HFF-Myc (cell line): ENCODE measurements around the gene MCF2L2.

Experiments used
- DNase-seq: peaks from one replicate; pipeline ENCODE4 v3.0.0-alpha.2; 2011; ENCODE audit warnings: low read depth; ENCODE audit errors: extremely low read depth
- H3K4me3 ChIP-seq: replicated peaks from 2 replicates; pipeline ENCODE4 v1.5.1; 2011; ENCODE audit warnings: low read depth, mild to moderate bottlenecking, control low read depth, low read length
- TF ChIP-seq, protein P1 (sequence below): IDR thresholded peaks from 2 replicates; pipeline ENCODE4 v1.5.1; 2012; ENCODE audit warnings: mild to moderate bottlenecking, low read depth, low read length, control low read depth; ENCODE audit errors: missing control alignments

MCF2L2 gene

DNA sequence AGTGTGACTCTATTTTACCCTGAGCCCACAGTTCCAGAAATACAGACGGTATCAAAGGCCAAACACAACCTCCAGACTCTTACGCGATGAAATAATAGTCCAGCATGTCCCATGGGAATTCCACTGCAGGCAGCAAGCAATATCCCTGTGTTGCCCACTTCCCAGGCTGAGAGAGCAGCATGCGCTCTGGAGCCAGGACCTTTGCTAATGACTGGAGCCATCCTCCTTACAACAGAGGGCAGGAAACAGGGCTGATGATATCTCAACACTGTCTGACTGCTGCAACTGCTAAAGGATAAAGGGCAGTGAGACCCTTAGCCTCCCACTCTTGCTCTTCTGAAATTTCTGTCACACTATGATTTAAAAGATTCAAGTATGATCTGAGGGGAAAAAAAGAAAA lies 34.8 kb downstream of the MCF2L2 start:
- no peak for DNase-seq
- TF ChIP-seq, protein P1, sequence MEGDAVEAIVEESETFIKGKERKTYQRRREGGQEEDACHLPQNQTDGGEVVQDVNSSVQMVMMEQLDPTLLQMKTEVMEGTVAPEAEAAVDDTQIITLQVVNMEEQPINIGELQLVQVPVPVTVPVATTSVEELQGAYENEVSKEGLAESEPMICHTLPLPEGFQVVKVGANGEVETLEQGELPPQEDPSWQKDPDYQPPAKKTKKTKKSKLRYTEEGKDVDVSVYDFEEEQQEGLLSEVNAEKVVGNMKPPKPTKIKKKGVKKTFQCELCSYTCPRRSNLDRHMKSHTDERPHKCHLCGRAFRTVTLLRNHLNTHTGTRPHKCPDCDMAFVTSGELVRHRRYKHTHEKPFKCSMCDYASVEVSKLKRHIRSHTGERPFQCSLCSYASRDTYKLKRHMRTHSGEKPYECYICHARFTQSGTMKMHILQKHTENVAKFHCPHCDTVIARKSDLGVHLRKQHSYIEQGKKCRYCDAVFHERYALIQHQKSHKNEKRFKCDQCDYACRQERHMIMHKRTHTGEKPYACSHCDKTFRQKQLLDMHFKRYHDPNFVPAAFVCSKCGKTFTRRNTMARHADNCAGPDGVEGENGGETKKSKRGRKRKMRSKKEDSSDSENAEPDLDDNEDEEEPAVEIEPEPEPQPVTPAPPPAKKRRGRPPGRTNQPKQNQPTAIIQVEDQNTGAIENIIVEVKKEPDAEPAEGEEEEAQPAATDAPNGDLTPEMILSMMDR: no peak
- H3K4me3 ChIP-seq: no peak overlapping the region

DNA sequence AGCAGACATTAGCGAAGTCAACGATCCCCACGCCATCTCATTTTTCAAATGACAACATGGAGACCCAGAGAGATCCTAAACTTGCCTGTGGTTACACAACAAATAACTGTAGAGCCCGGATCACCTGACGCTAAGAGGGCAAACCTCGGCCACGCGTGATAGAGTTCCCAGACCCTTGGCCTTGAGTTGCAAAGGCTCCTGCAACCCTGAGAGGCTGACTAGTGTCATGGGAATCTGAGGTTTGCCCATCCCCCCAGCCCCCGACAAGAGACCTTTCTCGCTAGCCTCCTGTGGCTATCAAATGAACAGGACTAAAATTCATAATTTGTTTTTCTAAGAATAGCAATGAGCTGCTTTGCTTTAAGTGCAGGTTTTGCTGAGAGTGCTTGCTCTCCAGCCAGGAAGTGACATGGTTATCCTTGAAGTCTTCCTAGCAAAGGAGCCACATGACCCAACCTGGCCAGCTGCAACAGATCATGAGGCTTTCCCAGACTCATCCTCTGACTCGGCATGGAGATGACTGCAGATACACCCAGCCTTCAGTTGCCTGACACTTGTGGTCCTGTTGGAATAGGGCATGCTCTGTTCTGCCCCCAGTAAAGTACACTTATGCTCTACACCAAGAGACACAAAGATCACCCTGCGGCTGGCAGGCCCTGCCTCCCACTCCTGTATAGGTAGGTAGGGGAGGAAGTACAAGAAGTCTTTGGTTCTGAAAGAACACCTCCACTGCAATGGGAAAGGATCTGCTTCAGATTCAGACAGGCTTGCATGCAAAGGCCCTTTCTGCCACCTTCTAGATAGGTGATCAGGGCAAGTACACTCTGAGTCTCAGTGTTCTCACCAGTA lies 36.0 kb downstream of the MCF2L2 start:
- no peak overlapping the region for H3K4me3 ChIP-seq
- TF ChIP-seq, protein P1: no peak
- DNase-seq: no peak

GRCh38 chr3:183391460-183391859 lies 37.0 kb downstream of the MCF2L2 start:
- H3K4me3 ChIP-seq: no peak overlapping the region
- no peak for DNase-seq
- TF ChIP-seq, protein P1: no peak

DNA sequence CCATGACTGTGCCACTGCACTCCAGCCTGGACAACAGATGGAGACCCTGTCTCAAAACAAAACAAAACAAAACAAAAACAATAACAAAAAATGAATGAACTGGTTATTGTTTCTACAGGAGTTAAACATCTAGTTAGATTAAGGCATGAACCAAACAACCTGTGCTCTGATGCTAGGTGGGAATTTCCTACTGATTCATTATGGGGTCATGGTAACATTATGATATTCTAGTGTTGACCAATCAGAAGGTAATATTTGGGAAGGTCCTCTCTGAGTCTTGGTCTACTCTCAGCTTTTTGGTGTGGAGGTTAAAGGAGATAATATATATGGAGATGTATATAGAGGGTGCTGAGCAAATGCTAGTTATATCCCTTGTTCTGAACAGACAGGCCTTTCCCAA lies 37.6 kb downstream of the MCF2L2 start:
- no peak for DNase-seq
- H3K4me3 ChIP-seq: no peak overlapping the region
- TF ChIP-seq, protein P1: no peak

GRCh38 chr3:183388213-183388895 lies 40.1 kb downstream of the MCF2L2 start:
- TF ChIP-seq, protein P1: no peak
- DNase-seq: no peak
- H3K4me3 ChIP-seq: no peak overlapping the region

DNA sequence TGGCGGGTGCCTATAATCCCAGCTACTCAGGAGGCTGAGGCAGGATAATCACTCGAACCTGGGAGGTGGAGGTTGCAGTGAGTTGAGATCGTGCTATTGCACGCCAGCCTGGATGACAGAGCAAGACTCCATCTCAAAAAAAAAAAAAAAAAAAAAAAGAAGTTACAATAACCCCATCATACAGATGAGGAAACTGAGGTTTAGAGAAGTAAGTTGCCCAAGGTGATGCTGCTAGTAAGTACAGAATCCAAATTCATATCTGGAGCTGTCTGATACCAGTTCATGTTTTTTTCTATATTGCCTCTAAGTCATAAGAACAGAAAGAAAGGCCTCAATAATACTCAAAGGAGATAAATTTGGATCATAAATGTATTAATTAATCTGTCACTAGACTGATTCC lies 40.6 kb downstream of the MCF2L2 start:
- H3K4me3 ChIP-seq: no peak overlapping the region
- TF ChIP-seq, protein P1: no peak
- DNase-seq: no peak
